Measurements from ENCODE around the gene ACAA1. TPM values are rescaled to one million over a fixed set of nuclear protein-coding genes. Genes with fewer than 3 reads are reported as not detected.

Gene ACAA1
- total RNA-seq, 1 donor from 2014 or later, result 81.7 TPM

- no peaks in the 10 kb centered on the region for H3K4me1 ChIP-seq
- DNase-seq (no peak), ATAC-seq (no peak)
- H3K9me3 ChIP-seq, result no peaks in the 10 kb centered on the region
- intact Hi-C loops (cut with DNase I), result no loop called here
- peaks cover 69% of the 10 kb centered on the region for H3K36me3 ChIP-seq
- H3K4me3 ChIP-seq, result no peak overlapping the region
- no peak overlapping the region for H3K27ac ChIP-seq
- TF ChIP-seq, protein P1, sequence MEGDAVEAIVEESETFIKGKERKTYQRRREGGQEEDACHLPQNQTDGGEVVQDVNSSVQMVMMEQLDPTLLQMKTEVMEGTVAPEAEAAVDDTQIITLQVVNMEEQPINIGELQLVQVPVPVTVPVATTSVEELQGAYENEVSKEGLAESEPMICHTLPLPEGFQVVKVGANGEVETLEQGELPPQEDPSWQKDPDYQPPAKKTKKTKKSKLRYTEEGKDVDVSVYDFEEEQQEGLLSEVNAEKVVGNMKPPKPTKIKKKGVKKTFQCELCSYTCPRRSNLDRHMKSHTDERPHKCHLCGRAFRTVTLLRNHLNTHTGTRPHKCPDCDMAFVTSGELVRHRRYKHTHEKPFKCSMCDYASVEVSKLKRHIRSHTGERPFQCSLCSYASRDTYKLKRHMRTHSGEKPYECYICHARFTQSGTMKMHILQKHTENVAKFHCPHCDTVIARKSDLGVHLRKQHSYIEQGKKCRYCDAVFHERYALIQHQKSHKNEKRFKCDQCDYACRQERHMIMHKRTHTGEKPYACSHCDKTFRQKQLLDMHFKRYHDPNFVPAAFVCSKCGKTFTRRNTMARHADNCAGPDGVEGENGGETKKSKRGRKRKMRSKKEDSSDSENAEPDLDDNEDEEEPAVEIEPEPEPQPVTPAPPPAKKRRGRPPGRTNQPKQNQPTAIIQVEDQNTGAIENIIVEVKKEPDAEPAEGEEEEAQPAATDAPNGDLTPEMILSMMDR (IDR thresholded peaks at IDR 0.05), result no peak
- H3K27me3 ChIP-seq, result no peaks in the 10 kb centered on the region
Observed at GRCh38 chr3:38121451-38121831, 15.5 kb downstream of the ACAA1 start.

DNA sequence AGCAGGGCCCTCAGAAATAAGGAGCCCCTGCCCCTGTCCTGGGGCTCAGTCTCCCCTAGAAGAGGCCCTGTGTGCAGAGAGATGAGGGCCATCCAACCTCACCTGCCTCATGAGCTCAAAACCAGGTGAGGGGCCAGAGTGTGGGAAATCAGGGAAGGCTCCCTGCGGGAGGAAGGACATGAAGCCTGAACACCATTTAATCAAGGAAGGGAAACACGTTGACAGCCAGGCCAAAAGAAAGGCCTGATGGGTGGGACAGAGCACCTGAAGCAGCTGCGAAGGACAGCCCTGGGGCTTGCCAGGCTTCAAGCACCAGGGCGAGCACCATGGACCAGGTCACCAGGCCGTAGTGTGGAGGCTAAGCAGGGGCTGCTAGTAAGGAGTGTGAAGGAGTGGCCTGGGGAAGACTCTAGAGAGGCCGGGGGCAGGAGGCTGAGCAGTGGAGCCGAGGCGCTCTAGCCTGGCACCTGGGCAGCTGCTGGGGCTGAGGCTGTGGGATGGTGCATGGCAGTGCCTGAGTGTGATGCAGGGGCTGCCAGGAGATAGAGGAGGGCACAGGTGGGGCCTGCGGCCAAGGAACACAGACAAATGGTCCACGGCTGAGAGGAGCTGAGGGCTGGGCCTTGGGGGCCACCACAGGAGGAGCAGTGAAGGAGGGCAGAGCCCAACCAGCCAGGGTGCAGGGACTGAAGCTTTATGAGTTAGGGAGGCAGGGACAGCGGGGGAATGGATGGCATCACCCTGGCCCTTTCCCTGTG, 16.1 kb downstream of the ACAA1 start:
- Histone ChIP-seq H3K36me3 (peaks cover 63% of the 10 kb centered on the region), H3K9me3 (no peaks in the 10 kb centered on the region), H3K27ac (no peak overlapping the region), H3K4me3 (no peak overlapping the region), H3K27me3 (no peaks in the 10 kb centered on the region), H3K4me1 (no peaks in the 10 kb centered on the region)
- no peak for DNase-seq
- ATAC-seq, result no peak
- intact Hi-C loops (cut with DNase I), result no loop called here
- TF ChIP-seq, protein P1 (IDR thresholded peaks at IDR 0.05), result no peak

DNA sequence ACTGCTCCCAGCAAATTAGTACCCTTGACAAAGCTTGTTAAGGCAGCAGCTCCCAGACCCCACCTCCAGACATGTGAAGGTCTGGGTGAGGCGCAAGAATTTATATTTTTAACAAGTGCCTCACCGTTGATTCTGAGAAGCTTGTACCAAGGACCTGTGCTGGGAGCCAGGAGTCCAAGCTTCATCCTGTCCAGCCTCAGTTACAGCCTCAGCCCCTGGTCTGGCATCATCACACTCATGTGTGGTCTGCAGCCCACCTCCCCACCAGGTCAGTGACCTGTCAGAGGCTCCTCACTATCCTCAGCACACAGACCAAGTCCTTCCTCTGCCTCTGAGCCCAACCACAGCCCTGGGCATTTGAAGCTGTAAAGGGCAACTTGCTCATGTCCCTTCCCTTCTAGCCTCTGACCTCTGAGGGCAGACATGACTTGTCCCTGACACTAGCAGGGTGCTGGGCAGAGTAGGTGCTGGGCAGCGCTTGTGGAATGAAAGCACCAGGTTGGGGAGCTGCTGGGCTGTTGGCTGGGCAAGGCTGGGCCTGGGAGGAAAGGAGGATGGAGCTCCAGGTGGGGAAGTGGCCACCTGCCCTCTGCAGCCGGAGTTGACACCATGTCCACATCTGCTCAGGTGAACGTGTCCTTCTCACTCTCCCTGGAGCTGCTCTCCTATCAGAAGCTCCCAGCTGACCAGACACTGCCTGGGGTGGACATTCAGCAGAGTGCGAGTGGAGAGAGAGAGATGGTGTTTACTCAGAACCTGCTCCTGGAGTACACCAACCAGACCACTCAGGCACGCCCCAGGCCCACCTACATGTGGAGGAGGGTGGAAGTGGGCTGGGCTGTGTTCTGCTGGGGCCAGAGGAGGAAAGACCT, 16.9 kb downstream of the ACAA1 start:
- H3K27ac ChIP-seq, result no peak overlapping the region
- H3K27me3 ChIP-seq, result no peaks in the 10 kb centered on the region
- TF ChIP-seq, protein P1 (IDR thresholded peaks at IDR 0.05), result no peak
- DNase-seq (no peak), ATAC-seq (no peak)
- no peaks in the 10 kb centered on the region for H3K4me1 ChIP-seq
- H3K9me3 ChIP-seq, result no peaks in the 10 kb centered on the region
- no peak overlapping the region for H3K4me3 ChIP-seq
- peaks cover 55% of the 10 kb centered on the region for H3K36me3 ChIP-seq
- intact Hi-C loops (cut with DNase I), result no loop called here

GRCh38 chr3:38119248-38119544, 17.7 kb downstream of the ACAA1 start:
- peaks cover 47% of the 10 kb centered on the region for H3K36me3 ChIP-seq
- ATAC-seq (no peak), DNase-seq (no peak)
- no peaks in the 10 kb centered on the region for H3K9me3 ChIP-seq
- H3K27me3 ChIP-seq, result no peaks in the 10 kb centered on the region
- intact Hi-C loops (cut with DNase I), result no loop called here
- H3K4me1 ChIP-seq, result no peaks in the 10 kb centered on the region
- no peak overlapping the region for H3K27ac ChIP-seq
- no peak overlapping the region for H3K4me3 ChIP-seq
- TF ChIP-seq, protein P1 (IDR thresholded peaks at IDR 0.05), result no peak

- ATAC-seq, result no peak
- H3K27me3 ChIP-seq, result no peaks in the 10 kb centered on the region
- H3K27ac ChIP-seq, result no peak overlapping the region
- intact Hi-C loops (cut with DNase I), result no loop called here
- H3K4me1 ChIP-seq, result no peaks in the 10 kb centered on the region
- DNase-seq, result no peak
- H3K36me3 ChIP-seq, result peaks cover 41% of the 10 kb centered on the region
- no peaks in the 10 kb centered on the region for H3K9me3 ChIP-seq
- TF ChIP-seq, protein P1 (IDR thresholded peaks at IDR 0.05), result no peak
- no peak overlapping the region for H3K4me3 ChIP-seq
Observed at GRCh38 chr3:38118421-38119247, 18.3 kb downstream of the ACAA1 start.
